ENCODE measurements around the gene MYO15A.

The MYO15A gene

DNA sequence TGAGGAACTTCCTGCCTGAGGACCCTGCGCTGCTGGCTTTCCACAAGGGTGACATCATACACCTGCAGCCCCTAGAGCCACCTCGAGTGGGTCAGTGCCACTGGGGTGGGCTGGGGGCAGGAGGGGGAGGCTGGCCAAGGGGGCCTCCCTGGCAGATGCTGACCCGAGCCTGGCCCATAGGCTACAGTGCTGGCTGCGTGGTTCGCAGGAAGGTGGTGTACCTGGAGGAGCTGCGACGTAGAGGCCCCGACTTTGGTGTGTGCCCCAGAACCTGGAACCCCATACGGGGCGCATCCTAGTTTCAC lies 48.4 kb downstream of the MYO15A start:
- no peak for DNase-seq (ENCODE audit: low read depth, low spot score)

DNA sequence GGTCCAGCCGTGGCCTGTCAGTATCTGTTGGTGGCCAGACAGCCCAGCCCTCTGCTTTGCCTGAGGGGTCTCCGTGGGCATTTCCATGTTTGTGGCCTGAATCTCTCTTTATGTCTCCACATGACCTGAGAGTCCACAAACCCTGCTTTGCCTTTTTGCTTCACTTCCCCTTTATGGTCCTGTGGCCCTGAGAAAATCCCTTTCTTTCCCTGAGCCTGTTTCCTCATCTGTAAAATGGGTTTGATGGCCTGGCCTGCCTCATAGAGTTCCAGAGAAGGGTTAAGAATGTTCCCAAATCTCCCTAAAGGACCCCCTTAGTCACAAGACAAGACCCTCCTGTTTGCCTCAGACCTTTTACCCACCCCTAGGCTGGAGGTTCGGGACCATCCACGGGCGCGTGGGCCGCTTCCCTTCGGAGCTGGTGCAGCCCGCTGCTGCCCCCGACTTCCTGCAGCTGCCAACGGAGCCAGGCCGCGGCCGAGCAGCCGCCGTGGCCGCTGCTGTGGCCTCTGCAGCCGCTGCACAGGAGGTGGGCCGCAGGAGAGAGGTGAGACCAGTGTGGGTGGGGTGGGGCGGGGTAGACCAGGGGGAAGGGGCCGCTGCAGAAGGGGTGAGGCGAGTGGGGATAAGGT lies 48.9 kb downstream of the MYO15A start:
- DNase-seq (ENCODE audit: low read depth, low spot score): no peak

DNA sequence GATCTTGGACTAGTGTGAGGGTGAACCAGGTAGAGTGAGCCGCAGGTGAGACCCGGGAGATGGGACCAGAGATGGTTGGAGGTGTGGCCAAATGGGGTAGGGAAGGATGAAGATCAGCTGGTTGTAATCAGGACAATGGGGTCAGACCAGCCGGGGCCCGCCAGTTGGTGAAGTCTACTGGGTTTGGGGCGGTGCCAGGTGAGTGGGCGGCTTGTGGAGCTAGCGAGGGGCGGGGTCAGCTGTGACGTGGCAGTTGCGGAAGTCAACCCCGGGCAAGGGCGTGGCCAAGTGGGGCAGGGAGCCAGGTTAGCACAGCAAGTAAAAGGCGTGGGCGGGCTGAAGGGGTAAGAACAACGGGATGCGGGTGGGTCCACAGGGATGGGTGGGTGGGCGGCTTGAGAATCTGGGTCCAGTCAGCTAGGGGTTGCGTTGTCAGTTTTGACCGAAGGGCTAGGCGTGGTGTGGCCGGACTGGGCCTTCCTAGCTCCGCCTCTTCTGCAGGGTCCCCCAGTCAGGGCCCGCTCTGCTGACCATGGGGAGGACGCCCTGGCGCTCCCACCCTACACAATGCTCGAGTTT lies 49.6 kb downstream of the MYO15A start:
- peak; percentile 93 for DNase-seq (ENCODE audit: low read depth, low spot score)

DNA sequence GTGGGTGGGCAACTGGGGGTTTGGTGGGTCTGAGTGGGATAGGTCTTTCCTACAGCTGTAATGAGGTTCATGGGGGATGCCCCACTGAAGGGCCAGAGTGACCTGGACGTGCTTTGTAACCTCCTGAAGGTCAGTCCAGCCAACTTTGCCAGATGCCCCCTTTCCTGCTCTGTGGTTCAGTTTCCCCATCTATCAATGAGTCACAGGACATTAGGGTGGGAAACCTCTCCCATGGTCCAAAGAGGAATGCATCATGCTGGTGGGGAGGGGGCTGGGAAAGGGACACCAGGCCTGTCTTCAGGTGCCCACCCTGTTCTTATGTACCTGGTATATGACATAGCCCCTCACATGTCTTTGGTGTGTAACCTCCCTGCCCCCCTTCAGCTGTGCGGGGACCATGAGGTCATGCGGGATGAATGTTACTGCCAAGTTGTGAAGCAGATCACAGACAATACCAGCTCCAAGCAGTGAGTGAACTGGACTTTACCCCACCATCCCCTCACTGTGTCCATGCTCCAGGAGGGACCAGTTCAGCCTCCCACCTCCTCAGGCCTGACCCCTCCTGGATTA lies 51.1 kb downstream of the MYO15A start:
- DNase-seq (ENCODE audit: low read depth, low spot score): no peak

DNA sequence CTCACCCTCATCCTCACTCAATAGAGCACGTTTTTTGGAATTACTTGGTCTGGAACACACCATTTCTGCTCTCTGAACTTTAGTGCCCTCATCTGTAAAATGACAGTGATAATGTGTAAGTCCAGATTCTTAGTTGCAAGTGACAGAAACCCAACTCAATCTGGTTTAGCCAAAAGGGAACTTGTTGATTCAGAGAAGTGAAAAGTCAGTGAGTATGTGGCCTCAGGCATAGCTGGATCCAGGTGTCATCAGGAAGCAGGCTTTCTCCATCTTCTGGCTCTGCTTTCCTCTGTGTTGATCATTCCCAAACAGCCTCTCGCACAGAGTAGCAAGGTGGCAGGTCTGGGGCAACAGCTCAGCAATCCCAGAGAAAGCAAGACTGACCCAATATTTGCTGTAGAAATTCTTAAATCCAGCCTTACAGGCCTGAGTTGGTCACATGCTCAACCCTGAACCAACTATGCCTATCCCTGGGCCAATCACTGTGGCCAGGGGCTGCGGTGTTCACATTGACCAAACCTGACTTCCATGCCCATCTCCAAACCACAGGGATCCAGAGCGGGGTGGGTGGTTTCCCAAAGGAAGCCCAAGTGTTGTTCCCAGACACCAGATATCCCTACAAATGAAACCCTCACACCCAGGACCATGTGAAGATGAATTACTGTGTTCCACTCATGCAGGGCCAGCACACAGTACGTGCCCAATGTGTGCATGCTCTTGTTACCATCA lies 51.7 kb downstream of the MYO15A start:
- DNase-seq (ENCODE audit: low read depth, low spot score): no peak

DNA sequence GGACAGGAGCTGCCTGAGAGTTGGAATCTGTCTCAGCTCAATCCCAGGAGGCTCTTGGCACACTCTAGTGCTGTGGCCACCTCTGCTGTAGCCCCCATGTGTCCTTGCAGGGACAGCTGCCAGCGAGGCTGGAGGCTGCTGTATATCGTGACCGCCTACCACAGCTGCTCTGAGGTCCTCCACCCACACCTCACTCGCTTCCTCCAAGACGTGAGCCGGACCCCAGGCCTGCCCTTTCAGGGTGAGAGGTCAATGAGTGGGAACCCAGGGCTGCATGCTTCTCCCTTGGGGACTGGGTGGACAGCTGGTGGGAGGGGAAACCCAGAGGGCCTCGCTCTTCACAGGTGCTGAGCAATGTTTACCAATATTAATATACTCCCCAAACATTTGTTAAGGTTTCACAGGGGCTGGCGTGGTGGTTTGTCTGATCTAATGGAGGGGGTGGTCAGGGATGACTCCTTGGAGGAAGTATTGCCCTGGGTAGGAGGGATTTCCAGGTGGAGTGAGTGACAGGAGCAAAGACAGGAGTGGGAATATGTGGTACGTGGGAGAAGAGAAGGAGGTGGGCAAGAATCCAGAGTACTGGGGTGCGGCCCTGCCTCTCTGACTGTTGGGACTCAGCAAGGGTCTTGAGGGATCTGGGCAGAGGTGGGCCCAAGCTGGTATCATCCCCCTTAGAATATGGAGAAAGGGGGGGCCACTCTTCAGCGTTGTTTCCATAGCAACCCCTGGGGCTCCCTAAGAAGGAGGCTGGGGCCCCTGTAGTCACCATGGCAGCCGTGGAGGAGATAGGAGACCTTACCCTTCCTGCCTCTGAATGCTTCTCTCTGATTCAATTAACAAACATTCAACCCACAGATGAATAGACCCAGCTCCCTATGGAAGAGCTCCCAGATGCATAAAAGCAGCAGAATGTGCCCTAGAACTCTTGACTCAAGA lies 52.9 kb downstream of the MYO15A start:
- DNase-seq (ENCODE audit: low read depth, low spot score): no peak

DNA sequence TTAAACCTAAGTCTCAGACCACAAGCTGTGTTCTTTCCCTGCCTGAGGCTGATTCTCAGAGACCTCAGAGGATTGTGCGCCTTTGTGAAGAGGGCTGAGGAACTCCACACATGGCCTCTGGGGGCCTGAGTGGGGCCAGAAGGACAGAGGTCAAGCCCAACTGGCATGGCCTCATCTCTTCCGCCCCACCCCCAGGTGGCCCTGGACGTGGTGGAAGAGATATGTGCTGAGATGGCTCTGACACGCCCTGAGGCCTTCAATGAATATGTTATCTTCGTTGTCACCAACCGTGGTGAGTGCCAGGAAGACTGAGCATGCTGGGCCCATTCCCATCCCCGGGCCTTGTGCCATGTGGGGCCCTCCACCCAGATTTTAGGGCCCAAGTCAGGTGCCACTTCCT lies 55.0 kb downstream of the MYO15A start:
- DNase-seq (ENCODE audit: low read depth, low spot score): peak; percentile 59

DNA sequence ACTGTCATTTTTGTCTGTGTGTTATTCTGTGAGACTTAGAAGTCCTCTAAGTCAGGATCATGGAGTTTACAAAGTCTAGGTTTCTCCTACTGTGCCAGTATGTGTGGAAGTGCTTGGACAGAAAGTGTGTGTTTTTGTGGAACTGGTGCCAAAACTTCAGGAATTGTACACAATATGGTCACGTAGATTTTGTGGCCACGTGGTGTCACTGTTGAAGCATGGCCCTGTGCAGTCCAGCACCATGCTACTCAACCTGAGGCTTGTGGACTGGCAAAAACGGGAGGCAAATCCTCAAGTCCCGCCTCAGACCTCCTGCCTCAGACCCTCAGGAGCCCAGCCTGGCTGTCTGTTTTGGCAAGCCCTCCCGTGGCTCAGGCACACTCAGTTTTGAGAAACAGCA lies 58.3 kb downstream of the MYO15A start:
- peak; percentile 18 for DNase-seq (ENCODE audit: low read depth, low spot score)

DNA sequence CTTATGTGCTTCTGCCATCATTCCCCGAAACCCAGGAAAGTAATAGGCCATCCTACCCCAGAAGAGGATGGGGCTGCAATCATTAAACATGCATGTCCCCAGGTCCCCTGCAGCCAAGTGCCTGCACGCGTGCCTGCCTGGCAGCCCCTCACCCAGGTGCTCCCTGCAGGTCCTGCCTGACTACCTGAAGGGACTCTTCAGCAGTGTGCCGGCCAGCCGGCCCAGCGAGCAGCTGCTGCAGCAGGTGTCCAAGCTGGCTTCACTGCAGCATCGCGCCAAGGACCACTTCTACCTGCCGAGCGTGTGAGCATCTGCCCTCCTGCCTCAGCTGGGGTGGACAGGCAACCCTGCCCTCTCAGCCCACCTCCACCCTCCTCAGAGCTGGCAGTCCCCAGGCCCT lies 58.9 kb downstream of the MYO15A start:
- DNase-seq (ENCODE audit: low read depth, low spot score): no peak

DNA sequence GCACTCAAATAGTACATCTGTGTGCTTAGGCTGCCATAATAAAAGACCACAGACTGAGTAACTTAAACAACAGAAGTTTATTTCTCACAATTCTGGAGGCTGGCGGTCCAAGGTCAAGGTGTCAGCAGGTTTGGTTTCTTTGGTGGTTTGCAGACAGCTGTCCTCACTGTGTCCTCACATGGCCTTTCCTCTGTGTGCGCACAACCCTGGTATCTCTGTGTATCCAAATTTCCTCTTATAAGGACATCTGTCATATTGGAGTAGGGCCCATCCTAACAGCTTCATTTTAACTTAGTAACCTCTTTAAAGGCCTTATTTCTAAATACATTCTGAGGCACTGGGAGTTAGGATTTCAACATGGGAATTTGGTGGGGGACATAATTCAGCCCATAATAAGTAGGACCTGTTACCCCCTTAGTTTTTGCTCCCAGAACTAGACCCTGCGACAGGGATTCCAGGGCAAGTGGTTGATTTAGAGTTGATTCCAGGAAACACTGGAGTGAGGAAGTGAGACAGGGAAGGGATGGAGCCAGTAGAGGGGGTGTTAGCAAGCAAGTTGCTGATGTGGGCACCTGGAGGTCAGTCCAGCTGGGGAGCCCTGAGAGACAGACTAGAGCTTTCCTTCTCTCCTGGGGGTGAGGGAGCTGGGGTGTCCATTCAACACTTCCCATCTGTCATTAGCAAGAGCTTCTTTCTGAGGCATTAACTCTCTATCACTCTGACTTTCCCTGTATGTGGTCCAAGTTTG lies 64.1 kb downstream of the MYO15A start:
- DNase-seq (ENCODE audit: low read depth, low spot score): no peak

DNA sequence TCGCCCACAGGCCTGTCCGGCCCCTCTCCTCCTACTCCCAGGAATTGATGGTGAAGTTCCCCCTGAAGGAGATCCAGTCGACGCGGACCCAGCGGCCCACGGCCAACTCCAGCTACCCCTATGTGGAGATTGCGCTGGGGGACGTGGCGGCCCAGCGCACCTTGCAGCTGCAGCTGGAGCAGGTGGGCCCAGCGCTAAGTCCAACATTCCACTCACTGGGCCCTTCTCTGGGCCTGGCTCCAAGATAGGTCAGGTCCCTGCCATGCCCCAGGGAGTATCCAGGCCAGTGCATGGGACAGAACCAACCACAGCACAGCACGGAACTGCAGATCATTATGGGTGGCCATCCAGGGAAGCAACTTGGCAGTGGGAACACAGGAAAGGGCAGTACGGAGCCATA lies 65.2 kb downstream of the MYO15A start:
- DNase-seq (ENCODE audit: low read depth, low spot score): no peak

DNA sequence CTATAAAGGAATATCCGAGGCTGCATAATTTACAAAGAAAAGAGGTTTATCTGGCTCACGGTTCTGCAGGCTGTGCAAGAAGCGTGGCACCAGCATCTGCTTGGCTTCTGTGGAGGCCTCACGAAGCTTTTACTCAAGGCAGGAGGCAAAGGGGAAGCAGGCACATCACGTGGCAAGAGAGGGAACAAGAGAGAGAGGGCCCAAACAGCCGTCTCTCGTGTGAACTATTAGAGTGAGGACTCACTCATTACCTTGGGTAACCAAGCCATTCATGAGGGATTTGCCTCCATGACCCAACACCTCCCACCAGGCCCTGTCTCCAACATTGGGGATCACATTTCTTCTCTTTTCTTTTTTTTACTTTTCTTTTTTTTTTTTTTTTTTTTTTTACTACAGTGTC lies 67.6 kb downstream of the MYO15A start:
- DNase-seq (ENCODE audit: low read depth, low spot score): no peak

DNA sequence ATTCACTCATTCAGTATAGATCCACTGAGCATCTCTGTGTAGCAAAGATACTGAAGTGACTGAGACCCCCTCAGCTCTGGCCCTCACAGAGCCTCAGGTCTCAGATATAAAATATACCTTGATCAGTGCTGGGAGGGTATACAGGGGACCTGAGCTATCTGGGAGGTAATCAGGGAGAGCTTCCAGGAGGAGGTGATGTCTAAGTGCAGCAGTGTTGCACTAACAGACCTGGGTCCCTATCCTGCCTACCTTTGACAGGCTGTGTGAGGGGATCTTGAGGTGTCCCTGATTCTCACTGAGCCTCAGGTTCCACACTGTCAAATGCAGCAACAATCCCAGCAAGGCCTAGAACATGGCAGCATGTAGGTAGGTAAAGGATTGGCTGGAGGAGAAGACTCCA lies 68.6 kb downstream of the MYO15A start:
- no peak for DNase-seq (ENCODE audit: low read depth, low spot score)

DNA sequence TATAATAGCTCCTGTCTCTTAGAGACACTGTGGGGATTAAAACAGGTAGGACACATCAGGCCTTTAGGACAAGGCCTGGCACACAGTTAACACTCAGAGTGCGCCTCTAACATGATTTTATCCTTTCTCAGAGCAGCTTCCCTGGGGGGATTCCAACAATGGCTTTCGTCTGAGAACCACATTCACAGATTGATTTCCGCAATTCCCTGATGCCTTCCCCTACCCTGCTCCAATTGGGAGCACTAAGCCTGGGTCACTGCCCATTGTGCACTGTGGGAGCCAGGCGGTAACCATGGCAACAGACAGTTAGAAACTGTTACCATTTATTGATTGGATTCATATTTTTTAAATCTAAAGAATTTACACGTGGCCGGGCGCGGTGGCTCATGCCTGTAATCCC lies 69.2 kb downstream of the MYO15A start:
- no peak for DNase-seq (ENCODE audit: low read depth, low spot score)

DNA sequence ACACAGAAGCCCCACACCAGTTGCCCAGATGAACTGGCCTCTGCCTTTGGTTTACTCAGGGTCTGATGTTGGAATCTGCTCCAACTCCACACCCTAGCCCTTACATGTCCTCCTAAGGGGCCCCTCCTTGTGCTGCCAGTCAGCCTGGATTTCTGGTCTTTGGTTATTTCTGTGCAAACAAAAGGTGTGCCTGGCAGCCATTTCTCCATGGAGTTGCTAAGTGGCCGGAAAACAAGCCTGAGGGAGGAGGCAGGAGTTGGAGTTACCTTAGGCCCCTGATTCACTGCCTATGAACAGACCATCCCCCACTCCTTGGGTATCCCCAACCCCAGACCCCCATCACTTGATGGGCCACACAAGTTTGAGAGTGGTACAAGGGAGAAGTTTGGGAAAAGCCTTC lies 70.6 kb downstream of the MYO15A start:
- DNase-seq (ENCODE audit: low read depth, low spot score): no peak

DNA sequence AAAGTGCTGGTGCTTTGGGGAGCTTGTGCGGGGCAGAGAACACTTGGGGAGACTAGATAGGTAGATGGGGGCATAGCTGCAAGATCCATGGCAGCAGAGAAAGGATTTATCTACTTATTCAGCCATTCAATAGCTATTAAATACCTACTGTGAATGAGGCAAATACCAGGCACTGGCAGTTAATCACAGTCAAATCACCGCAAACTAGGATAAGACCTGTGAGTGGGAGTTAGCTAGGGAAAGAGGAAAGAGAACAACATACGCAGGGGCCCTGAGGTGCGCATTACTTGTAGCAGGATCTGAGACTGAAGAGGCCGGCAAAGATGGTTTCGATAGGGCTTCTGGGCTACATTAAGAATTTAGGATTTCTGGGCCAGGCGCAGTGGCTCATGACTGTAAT lies 71.2 kb downstream of the MYO15A start:
- no peak for DNase-seq (ENCODE audit: low read depth, low spot score)

DNA sequence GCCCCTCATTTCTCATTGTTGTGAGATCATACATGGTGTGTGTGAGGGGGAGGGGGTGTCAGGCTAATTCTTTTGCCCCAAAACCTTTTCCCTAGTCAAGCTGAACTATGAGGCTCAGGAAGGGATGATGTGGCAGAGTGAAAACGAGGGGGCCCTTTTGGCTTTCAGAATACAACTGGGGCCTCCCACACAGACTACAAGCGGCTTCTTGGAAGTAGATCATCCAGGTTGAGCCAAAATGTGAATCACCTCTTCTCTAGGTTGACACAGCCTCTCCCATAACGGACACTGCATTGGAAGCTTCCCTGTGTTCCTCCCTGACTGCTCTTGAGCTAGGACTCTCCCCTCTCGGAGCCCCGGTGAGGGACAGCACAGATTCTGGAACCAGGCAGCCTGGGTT lies 72.8 kb downstream of the MYO15A start:
- DNase-seq (ENCODE audit: low read depth, low spot score): no peak

DNA sequence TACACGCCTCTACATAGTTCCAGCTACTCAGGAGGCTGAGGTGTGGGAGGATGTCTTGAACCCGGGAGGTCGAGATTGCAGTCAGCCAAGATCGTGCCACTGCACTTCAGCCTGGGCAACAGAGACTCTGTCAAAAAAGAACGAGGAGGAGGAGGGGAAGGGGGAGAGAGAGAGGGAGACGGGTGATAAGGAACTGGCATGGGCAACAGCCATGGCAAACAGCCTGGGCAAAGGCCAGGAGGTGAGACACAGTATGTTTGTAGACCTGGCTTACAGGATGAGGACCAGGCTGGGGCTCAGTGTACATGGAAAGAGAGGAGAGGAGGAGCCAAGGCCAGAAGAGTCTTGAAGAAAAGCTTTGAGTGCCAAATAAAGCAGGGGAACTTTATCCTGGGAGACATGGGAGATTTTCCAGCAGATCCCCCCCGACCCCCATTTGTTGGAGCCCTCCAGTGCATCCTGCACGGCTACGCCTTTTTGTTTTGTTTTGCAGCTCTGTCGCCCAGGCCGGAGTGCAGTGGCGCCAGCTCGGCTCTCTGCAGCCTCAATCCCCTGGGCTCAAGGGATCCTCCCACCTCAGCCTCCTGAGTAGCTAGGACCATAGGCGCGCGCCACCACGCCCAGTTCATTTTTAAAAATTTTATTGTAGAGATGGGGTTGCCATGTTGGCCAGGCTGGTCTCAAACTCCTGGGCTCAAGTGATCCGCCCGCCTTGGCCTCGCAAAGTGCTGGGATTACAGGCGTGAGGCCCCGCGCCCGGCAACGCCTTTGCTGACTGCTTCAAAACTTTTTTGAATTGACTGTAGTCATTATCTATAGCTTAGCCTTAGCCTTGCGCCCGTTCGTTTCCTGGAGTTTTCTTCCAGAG lies 73.8 kb downstream of the MYO15A start:
- no peak for DNase-seq (ENCODE audit: low read depth, low spot score)

DNA sequence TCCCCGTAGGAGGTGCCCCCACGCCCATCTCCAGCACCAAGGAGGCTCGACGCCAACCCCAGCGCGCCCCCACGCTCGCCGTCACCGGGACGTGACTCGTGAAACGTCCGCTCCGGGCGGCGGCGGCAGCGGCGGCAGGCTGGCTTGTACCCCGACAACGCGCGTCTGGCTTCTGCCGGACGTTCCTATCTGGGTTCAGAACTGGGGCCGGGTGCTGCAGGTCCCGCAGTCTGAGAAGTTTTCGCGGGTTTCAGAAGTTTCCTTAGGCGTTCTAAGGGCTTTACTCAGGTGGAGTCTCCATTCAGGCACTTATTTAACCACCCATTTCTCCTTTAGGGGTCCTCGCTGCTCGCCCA lies 74.4 kb downstream of the MYO15A start:
- no peak for DNase-seq (ENCODE audit: low read depth, low spot score)

DNA sequence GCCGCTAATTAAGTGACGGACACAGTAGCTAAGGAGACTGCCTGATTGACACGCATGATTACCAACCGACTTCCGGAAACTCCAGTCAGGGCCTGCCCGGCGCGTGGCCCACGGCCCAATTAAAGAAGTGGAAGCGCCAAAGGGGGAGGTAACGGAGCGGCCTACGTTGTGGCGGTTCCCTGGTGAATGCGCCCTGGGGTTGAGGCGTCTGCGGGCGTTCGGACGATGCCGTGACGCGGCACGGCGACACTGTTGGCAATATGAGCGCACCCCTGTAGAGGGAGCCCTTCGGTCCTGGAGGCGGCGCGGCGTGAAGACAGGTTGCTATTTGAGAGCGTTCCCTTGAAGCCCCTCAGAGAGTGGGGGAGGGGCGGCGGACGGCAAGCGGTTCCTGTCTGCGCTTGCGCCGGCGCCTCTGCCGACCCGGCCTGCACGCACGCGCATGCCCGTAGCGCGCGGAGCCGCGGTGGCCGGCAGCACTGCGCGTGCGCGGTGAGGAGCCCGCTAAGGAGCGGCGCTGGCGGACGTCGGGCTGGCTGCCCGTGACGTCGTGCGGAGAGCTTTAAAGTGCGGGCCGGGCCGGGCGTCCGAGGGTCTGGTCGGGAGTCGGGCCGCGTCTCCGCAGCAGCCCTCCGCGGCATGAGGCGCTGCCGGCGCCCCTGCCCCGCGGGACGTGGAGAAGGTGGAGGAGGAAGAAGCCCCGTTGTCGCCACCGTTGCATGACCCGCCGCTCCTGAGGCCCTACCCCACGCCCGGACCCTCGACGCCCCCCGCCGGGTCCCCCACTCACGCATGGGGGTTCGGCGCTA lies 75.0 kb downstream of the MYO15A start, which contains the start of gene ALKBH5:
ALKBH5 (plus strand) TSS at position 495 of the 809 bp plus-strand sequence. CDS start 416 bp downstream, outside the sequence.
- peak; percentile 99 for DNase-seq (ENCODE audit: low read depth, low spot score)
